HG02623 (cell line): Measurements from ENCODE around the gene BTG1.
A peak's percentile ranks its signal among the peaks of the same experiment; 100 is the strongest.
"Not testable (repeated sequence)": the region's sequence is repeated elsewhere in the genome, so short reads cannot be mapped to it uniquely, and the experiment has no call there.

ENCODE experiments used
- ATAC-seq: cut with Tn5 transposase; IDR thresholded peaks from one replicate; pipeline ENCODE4 v1.9.1; 2021; ENCODE audit warnings: moderate library complexity; ENCODE audit not compliant: unreplicated experiment

The BTG1 gene

DNA sequence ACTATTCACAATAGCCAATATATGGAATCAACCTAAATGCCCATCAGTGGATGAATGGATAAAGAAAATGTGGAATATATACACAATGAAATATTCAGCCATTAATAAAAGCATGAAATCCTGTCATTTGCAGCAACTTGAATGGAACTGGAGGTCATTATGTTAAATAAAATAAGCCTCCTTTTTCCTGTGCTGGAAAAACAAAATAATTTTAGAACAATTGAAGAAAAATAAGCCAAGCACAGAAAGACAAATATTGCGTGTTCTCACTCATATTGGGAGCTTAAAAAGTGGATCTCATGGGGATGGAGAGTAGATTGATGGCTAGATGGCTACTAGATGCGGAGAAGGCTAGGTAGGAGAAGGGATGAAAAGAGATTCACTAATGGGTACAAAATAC, 6.3 kb upstream of the BTG1 start:
- ATAC-seq: no peak

DNA sequence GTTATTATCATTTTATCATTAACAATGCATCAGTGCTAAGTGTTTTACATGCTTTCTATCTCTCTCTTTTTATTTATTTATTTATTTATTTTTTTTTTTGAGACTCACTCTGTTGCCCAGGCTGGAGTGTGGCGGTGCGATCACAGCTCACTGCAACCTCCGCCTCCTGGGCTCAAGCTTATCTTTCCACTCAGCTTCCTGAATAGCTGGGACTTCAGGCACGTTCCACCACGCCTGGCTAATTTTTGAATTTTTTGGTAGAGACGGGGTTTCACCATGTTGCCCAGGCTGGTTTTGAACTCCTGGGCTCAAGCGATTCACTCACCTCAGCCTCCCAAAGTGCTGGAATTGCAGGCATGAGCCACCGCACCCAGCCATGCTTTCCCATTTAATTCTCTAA, 3.9 kb upstream of the BTG1 start:
- no peak for ATAC-seq

DNA sequence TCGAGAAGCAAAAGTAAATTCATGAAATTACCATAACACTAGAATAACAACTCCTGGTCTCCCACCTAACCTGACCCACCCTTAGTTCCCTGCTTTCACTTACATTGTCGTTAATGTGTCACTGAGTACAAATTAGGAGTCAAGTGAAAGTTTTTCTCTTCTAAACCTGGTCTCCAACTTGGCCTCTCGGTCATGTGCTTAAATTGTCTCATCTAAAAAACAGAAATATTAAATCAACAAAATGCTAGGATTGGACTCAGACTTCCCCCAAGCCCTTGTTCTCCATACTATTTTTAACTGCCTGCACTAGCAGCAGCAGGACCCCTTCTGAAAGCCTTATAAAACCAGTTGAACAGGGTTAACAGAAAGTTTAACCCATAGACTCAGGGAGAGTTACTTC, 1.8 kb upstream of the BTG1 start:
- ATAC-seq: no peak

DNA sequence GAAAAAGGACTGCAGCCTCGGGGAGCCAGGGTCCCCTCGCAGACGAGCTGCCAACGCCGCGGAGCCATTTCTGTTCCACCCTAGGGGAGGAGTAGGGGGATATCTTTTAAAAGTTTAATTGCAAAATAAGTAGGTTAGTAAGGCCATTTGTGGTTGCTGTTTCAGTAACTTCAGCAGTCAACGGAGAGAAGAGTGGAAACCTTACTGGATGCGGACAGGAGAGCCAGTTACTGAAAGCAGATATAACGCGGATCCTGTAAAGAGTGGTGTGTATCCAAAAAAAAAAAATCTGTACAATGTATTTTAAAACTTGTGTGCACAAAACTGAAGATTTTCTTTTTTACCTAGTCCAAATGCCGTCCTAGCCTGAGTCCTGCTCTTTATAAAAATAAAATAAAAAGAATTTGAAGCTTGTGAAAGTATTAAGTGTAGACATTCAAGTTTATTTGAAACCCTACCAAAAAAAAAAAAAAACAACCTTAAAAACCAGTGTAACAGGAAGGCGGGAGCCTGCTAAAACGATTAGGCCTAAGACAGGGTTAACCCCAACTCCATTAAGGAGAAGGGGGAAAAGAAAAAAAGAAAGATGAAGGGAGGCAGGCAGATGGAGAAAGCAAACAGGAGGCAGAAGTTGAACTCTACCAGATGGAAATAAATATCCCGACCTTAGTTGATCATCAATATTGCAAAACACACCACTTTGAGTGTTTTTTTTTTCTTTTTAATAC, 1.0 kb upstream of the BTG1 start:
- no peak for ATAC-seq

DNA sequence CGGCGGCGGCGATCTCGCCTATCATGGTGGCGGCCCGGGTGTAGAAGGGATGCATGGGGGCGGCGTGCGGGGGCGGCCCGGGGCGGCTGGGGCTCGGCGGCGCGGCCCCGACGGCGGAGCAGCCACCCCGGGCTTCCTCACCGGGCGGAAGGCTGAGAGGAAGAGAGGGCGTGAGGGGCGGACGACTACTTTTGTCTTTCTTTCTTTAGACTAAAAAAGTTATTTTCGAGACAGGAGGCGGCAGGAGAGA, 240 bp downstream of the BTG1 start:
- ATAC-seq: no peak

DNA sequence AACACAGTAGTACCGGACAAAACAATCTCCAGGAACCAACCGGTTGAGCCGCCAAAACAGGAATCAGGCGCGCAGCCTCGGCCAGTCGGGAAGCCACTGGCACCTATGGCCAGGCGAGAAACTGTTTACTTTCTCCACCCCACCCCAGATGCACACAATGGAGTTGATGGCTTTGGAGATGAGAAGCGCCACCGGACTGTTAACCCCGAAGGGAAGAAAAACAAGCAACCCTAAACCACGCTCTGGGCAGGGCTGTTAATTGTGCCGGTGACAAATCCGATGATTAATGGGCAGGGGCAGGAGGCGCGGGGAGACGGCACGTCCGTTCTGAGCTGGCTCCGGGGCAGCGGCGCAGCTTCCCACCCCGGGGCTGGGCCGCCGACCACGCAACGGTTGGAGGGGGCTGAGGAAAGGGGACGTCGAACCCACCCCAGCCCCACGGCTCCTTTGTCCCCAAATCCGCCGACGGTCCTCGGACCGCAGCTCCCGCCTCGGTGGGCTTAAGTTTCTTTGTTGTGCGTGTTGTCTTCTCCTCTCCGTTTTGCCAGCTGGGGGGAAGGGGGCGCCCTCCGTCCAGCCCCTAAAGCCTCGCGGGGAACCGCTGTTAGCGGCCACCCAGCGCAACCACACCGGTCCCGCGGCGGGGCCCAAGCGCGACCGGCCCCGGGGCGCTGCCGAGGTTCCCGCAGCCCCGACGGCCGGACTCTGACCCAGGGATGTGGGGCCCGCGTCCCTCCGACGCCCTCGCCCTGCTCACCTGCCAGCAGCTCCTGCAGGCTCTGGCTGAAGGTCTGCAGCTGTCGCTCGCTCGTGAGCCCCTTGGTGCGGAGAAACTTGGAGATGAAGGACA, 790 bp downstream of the BTG1 start:
- ATAC-seq: no peak

DNA sequence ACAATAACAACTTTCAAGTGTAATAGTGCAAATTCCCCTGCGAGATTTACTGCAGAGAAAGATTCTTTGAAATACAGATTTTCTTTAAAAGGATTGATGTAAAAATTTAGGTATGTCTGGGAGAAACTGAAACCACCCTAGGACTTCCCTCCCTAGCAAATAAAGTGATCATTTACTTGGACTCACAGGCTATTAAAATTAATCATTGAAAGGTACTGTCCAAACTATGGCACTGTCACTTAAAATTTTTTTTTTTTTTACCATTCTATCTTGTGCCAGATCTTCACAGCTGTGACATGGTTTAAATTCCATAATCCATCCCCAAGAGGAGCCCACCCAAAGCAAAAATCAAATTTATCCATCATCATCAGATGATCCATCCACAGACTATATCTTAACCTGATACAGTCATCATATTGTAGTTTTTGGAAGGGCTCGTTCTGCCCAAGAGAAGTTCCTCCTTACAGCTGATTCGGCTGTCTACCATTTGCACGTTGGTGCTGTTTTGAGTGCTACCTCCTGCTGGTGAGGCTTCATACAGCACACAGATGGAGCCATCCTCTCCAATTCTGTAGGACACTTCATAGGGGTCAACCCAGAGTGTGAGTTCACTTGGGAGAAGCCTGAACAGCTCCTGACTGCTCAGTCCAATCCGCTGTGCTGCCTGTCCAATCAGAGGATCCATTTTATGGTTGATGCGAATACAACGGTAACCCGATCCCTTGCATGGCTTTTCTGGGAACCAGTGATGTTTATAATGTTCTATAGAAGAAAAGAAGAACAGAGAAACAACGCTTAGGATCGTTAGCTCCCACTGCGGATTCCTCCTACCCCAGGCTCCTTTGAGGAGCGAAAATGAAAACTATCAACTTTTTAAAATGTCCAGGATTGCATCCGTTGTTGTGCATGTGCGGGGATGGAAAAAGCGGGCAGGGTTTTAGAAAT, 1.7 kb downstream of the BTG1 start:
- ATAC-seq: peak; percentile 8

DNA sequence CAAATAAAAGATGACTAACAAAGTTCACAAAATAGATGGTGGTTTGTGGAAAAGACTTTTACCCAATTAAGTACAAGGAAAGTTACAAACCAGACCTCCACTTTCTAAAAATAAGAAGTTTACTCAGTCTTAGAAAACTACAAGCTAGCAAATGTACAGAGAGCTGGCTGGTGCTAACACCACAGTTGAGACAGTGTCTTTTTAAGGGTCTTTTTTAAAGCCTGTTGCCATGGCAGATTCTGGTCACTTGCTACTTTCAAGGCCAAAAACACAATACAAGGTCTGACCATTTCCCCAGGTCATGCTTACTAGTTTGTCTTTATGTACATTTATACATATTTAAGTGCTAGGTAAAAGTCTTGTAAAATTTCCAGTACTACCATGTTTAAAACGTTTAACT, 2.4 kb downstream of the BTG1 start:
- no peak for ATAC-seq

DNA sequence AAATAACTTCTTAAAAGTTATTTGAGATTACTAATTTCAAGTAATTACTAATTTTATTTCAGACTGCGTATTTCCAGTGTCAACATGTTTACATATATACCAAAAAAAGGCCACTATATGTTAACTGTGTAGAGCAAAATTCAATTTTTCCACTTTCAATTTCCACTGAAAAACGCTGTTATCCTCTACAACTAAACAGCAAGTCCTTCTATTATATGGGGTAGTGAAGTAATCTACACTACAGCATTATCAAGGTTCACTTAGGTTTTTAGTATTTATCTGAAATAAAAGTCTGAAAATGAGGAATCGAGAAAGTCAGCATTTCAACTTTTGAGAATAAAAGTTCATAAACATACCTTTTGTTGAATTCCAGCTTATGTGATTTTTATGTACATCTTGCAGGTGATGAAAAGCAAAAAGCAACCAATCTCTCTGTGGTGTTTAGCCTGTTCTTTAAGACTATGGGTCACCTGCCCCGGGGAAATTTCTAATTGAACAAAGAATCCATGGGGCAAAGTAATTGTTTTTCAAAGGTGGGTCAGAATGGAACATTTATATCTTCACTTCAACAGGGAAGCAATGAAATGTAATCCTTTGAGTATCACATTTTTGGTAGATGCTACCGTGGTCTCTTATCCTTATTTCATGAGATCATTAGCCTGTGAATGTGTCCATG, 3.3 kb downstream of the BTG1 start:
- ATAC-seq: no peak

DNA sequence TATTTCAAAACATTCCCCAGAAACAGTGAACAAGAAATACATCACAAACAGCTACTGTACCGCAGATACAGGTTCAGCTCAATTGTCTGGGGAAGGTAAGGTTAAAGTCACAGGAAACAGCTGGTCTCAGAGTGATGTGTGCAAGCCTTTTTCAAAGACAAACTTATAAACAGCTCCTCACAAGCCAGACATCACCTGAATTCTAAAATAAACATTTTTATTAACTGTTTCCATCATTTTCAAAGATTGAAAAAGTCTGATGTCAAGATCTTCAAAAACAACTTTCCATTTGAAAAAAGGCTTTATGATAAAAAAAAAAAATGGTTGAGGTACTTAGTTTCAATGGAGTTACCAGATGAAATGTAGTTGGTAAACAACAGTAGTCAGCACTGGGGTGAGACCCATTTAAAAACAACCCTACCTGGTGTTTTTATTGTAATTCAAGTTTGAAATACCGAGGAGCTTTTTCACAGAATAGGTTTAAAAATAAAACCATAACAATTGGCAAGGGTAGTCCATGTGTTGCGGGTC, 4.0 kb downstream of the BTG1 start:
- ATAC-seq: no peak

DNA sequence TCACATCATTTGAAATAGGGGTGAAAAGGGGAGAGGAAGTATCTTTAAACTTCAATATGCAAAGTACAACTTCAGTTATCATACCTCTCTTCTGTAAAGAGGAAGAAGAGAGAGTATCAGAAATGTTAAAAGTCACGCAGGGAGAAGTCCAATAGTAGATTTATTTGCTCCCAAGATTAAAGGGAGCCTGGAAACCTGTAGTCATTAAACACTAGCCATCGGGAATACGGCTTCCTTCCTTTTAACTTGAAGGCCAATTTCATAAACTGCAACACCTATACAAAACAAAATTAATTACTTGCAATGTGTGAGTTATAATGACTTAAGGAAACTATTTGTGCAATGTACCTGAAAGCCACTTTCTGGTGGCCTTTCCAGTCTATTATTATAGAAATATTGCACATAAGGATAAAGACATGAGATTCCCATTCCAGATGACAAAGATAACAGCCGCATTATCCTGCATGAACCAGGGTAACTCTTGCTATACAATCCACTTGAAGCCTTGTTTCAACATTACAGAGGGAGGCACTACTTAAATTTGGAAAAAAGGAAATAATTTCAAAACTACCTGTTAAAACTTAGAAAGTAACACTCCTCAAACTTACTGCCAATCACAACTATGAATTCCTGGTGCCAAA, 4.6 kb downstream of the BTG1 start:
- ATAC-seq: no peak

DNA sequence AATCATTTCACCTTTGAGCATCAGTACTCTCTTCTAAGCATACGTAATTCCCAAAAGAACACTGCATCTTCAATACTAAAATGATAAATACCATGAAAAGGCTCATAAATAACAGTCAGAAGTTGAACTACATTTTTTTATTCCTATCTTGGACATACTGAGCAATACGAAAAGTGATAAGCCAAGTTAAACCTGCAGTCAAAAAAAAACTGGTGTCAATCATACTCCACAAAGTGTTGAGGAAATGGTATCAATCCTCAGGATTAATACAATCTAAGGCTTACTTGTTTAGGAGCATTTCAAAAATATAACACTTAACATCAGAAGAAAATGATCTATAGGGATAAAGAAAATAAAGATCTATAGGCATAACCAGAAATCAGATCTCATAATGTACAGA, 5.5 kb downstream of the BTG1 start:
- ATAC-seq: no peak

DNA sequence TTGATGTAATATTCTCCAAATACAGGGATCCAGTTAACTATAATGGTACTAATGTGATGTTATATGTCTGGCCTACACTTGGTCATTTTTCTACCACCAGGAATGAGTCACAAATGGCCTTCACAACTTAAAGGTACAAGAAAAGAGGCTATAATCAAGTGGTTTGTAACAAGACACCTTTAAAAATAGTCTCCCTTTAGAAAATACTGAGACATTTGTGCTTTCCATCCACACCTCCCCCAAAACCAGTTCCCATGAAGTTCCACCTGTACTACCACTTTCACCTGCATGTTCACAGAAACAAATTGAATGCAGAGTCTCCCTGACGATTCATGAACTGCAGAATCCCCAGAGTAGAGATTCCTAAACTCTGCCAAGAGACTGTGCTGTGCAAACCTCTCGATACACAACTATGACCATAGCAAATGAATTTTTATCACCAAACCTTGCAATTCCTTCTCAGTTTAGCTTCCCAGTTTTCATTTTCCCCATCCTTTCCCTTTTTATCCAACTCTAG, 6.0 kb downstream of the BTG1 start:
- no peak for ATAC-seq

DNA sequence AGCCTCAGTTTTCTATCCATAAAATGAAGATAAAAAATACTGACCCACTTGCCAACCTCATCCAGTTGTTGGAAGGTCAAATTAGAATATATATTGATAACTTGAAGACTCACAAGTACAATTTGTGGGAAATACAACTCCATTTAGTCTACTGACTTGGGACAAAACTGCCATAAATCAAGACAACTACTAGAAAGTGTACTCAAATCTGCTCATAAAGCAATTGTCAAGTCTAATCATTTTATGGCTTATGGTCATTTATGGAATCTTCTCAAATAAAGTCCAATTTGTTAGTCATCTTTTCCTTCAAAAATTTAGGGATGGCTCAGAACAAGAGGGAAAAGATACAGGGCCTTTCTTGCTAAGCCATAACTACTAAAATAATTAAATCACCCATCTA, 7.0 kb downstream of the BTG1 start:
- ATAC-seq: no peak

DNA sequence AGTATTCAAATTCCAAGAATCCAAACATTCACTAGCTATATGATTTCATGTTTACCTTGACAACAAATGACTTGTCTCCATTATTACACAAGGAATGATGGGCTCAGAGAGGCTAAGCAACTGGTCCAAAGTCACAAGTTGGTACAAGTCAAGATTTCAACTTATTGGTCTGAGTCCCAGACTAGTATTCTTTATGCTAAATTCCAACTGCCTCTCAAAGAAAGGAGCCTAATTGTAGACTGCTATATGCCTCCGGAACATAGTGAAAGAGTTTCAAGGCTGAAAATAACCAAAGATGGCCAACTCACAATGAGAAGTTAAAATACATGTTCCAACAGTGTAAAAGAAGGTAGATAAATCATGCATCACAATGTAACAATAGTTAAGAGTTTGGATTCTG, 7.5 kb downstream of the BTG1 start:
- ATAC-seq: no peak

DNA sequence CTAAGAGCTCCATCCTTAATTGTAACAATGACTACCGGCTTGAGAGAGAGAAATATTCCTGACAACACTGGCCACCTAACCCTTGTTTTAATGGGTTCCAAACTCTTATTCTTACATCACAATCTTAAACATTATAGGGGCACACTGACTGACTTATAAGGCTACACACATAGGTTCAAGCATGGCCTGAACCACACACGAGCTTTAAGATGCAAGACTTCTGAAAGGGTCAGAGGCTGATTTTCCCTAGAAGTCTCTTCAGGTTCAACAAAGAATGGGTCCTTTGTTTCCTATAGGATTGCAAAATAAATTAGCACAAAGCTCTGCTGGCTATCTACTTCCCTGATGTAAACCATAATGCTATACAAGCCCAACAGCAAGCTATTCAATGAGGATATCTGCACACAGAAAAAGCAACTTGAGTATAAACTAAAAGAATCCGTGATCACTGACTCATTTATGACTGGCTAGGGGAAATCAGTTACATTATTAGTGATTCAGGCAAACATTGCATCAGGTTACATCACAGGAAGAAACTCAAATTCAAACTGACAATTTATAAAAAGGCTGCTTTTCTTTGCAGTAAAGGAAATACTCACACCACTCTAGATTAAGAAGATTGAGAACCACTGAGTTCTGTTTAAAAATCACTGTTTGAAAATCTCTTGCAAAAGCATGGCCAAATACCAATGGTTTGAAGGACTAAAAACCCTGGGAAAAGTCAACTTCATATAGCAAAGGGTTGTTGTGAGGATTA, 8.5 kb downstream of the BTG1 start:
- ATAC-seq: no peak

DNA sequence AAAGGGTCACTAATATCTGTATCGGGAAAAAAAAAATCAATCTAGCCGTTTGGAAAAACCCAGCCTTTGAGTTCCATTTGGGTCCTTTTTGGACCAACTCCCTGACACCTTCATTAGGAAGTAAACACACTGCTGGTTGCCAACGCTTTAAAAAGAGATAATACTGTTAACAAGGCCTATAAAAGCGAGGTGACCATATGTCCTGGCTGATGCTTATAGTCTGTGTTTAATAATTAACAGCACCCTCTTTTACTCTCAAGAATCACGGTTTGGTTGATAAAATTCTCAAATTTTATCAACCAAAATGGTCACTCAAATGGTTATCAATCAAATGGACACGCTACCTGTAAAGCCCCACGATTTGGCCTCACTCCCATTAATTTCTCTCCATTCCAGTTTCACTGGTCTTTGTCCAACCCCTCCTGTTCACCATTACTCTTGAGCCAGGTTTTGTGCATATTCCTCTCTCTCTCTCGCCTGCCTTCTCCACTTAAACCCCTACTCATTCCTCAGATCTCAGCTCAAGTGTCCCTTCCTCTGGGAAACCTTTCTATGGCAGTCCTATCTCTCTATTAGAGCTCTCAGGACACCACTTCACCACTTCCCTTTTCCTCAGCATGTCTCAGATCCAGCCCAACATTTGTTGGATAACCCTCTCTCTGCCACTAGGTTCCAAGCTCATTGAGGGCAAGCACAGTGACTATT, 9.5 kb downstream of the BTG1 start:
- no peak for ATAC-seq

DNA sequence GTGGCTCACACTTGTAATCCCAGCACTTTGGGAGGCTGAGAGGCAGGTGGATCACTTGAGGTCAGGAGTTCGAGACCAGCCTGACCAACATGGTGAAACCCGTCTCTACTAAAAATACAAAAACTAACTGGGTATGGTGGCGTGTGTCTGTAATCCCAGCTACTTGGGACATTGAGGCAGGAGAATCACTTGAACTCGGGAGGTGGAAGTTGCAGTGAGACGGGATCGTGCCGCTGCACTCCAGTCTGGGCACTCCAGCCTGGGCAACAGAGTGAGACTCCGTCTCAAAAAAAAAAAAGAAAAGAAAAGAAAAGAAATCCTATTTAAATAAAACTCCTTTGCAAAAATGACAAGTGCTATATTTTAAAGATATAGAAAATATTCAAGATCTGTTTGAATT, 10.1 kb downstream of the BTG1 start:
- not testable (repeated sequence) for ATAC-seq
